Trophoblast cell (in vitro differentiated cells and primary cell): Measurements from ENCODE around the gene YARS1.

Experiments used
- DNase-seq, 2 donors: peaks; one replicate each; pipeline ENCODE4 v3.0.0-alpha.2; 2016
- H2AFZ ChIP-seq: 2 replicates; pipeline ENCODE4 v1.6.1; 2013; ENCODE audit warnings: low read length, moderate library complexity, mild to moderate bottlenecking; ENCODE audit not compliant: insufficient read depth, poor library complexity
- H2AK5ac ChIP-seq: 2 replicates; pipeline ENCODE4 v1.6.1; 2013; ENCODE audit warnings: mild to moderate bottlenecking, low read length
- H2BK120ac ChIP-seq: 2 replicates; pipeline ENCODE4 v1.6.1; 2013; ENCODE audit warnings: low read length, mild to moderate bottlenecking, moderate library complexity; ENCODE audit not compliant: insufficient read depth, poor library complexity
- H2BK12ac ChIP-seq: 2 replicates; pipeline ENCODE4 v1.6.1; 2013; ENCODE audit warnings: mild to moderate bottlenecking, low read length, moderate library complexity
- H2BK5ac ChIP-seq: 2 replicates; pipeline ENCODE4 v1.6.1; 2013; ENCODE audit warnings: low read length, low read depth, moderate library complexity, mild to moderate bottlenecking; ENCODE audit not compliant: poor library complexity
- H3K14ac ChIP-seq: 2 replicates; pipeline ENCODE4 v1.6.1; 2013; ENCODE audit warnings: mild to moderate bottlenecking, low read length
- H3K18ac ChIP-seq: 2 replicates; pipeline ENCODE4 v1.6.1; 2013; ENCODE audit warnings: mild to moderate bottlenecking, low read length
- H3K23ac ChIP-seq: 2 replicates; pipeline ENCODE4 v1.6.1; 2013; ENCODE audit warnings: low read length
- H3K27ac ChIP-seq: 2 replicates; pipeline ENCODE4 v1.5.1; 2013; ENCODE audit warnings: low read depth, mild to moderate bottlenecking, inconsistent platforms, low read length, moderate library complexity
- H3K27me3 ChIP-seq: 2 replicates; pipeline ENCODE4 v1.6.1; 2013; ENCODE audit warnings: inconsistent platforms, mild to moderate bottlenecking, low read length, moderate library complexity; ENCODE audit not compliant: insufficient read depth
- H3K36me3 ChIP-seq, 2 experiments: 1 replicate in 1 of 2; 2 replicates in 1 of 2; pipeline ENCODE4 v1.6.1; 2013; ENCODE audit warnings: low read length in 2 of 2, mild to moderate bottlenecking in 2 of 2, moderate library complexity in 1 of 2; ENCODE audit not compliant: insufficient read depth in 2 of 2, control insufficient read depth in 1 of 2
- H3K4ac ChIP-seq: 2 replicates; pipeline ENCODE4 v1.6.1; 2013; ENCODE audit warnings: low read depth, mild to moderate bottlenecking, low read length, moderate library complexity
- H3K4me1 ChIP-seq, 2 experiments: 1 replicate in 1 of 2; 2 replicates in 1 of 2; pipeline ENCODE4 v1.6.1; 2013; ENCODE audit warnings: low read length in 2 of 2, mild to moderate bottlenecking in 2 of 2, moderate library complexity in 1 of 2; ENCODE audit not compliant: insufficient read depth in 2 of 2, control insufficient read depth in 1 of 2
- H3K4me2 ChIP-seq: 2 replicates; pipeline ENCODE4 v1.6.1; 2013; ENCODE audit warnings: inconsistent platforms, mild to moderate bottlenecking, low read length, moderate library complexity
- H3K4me3 ChIP-seq: 2 replicates; pipeline ENCODE4 v1.5.1; 2013; ENCODE audit warnings: mild to moderate bottlenecking, low read depth, low read length, inconsistent platforms
- H3K79me1 ChIP-seq: one replicate; pipeline ENCODE4 v1.6.1; 2013; ENCODE audit warnings: low read length
- H3K79me2 ChIP-seq: 2 replicates; pipeline ENCODE4 v1.6.1; 2013; ENCODE audit warnings: low read length, mild to moderate bottlenecking; ENCODE audit not compliant: control insufficient read depth, insufficient read depth, poor library complexity
- H3K9ac ChIP-seq: 2 replicates; pipeline ENCODE4 v1.6.1; 2013; ENCODE audit warnings: mild to moderate bottlenecking, low read length
- H3K9me3 ChIP-seq: 2 replicates; pipeline ENCODE4 v1.6.1; 2013; ENCODE audit warnings: low read depth, mild to moderate bottlenecking, control low read depth, inconsistent platforms, low read length; ENCODE audit not compliant: insufficient read depth
- H4K12ac ChIP-seq: 2 replicates; pipeline ENCODE4 v1.6.1; 2013; ENCODE audit warnings: low read depth, mild to moderate bottlenecking, low read length, moderate library complexity
- H4K8ac ChIP-seq: 2 replicates; pipeline ENCODE4 v1.6.1; 2013; ENCODE audit warnings: low read depth, mild to moderate bottlenecking, low read length, moderate library complexity
- H4K91ac ChIP-seq: one replicate; pipeline ENCODE4 v1.6.1; 2013; ENCODE audit warnings: low read depth, mild to moderate bottlenecking, low read length, moderate library complexity
- WGBS: extraction: QIAGEN DNeasy Blood & Tissue Kit; methylation state at CpG from one replicate; pipeline ENCODE4 v1.1.7; 2013; ENCODE audit warnings: missing lambda C conversion rate; ENCODE audit not compliant: insufficient read length, insufficient coverage; ENCODE audit errors: extremely low coverage; 5-methylcytosine and 5-hydroxymethylcytosine counted together

The YARS1 gene

GRCh38 chr1:32758177-32758794 lies 58.9 kb downstream of the YARS1 start:
- no peak overlapping the region for H2BK120ac ChIP-seq
- peaks cover 0 to 2% of the 10 kb centered on the region in 2 experiments for H3K36me3 ChIP-seq
- H3K14ac ChIP-seq, result no peak overlapping the region
- H3K27ac ChIP-seq, result peak overlapping the region; percentile 99
- H3K18ac ChIP-seq, result peak overlapping the region; percentile 32
- H4K12ac ChIP-seq, result no peak overlapping the region
- WGBS, result no CpG with 5 or more reads among the region's 7 CpGs
- H4K91ac ChIP-seq, result no peak overlapping the region
- no peak overlapping the region for H3K4ac ChIP-seq
- H2AK5ac ChIP-seq, result peak overlapping the region; percentile 0
- peaks cover 3% of the 10 kb centered on the region for H3K9me3 ChIP-seq
- no peak overlapping the region for H2BK12ac ChIP-seq
- no peak overlapping the region for H3K23ac ChIP-seq
- H3K4me2 ChIP-seq, result no peak overlapping the region
- peaks cover 33% of the 10 kb centered on the region for H3K79me1 ChIP-seq
- H3K9ac ChIP-seq, result no peak overlapping the region
- H3K4me3 ChIP-seq, result no peak overlapping the region
- H4K8ac ChIP-seq, result no peak overlapping the region
- peaks cover 50 to 62% of the 10 kb centered on the region in 2 experiments for H3K4me1 ChIP-seq
- no peak for DNase-seq
- peak overlapping the region; percentile 41 for H2BK5ac ChIP-seq
- no peak overlapping the region for H2AFZ ChIP-seq
- no peaks in the 10 kb centered on the region for H3K27me3 ChIP-seq
- peaks cover 18% of the 10 kb centered on the region for H3K79me2 ChIP-seq

- no peak overlapping the region for H3K27ac ChIP-seq
- no peak overlapping the region for H4K8ac ChIP-seq
- peaks cover 18% of the 10 kb centered on the region for H3K79me2 ChIP-seq
- H2AFZ ChIP-seq, result no peak overlapping the region
- H2AK5ac ChIP-seq, result no peak overlapping the region
- H3K79me1 ChIP-seq, result peaks cover 33% of the 10 kb centered on the region
- no peak overlapping the region for H3K9ac ChIP-seq
- peaks cover 50 to 62% of the 10 kb centered on the region in 2 experiments for H3K4me1 ChIP-seq
- DNase-seq, result no peak
- no peaks in the 10 kb centered on the region for H3K27me3 ChIP-seq
- no peak overlapping the region for H3K14ac ChIP-seq
- no peak overlapping the region for H2BK5ac ChIP-seq
- H3K9me3 ChIP-seq, result peaks cover 3% of the 10 kb centered on the region
- H2BK12ac ChIP-seq, result peak overlapping the region; percentile 13
- no peak overlapping the region for H3K23ac ChIP-seq
- H4K91ac ChIP-seq, result peak overlapping the region; percentile 12
- H3K18ac ChIP-seq, result peak overlapping the region; percentile 27
- peak overlapping the region; percentile 31 for H3K4ac ChIP-seq
- no peak overlapping the region for H4K12ac ChIP-seq
- WGBS, result no CpG with 5 or more reads among the region's 4 CpGs
- no peak overlapping the region for H2BK120ac ChIP-seq
- H3K4me2 ChIP-seq, result no peak overlapping the region
- H3K4me3 ChIP-seq, result no peak overlapping the region
- peaks cover 0 to 2% of the 10 kb centered on the region in 2 experiments for H3K36me3 ChIP-seq
Measured at GRCh38 chr1:32757213-32757895, 59.8 kb downstream of the YARS1 start.

GRCh38 chr1:32755810-32756159 lies 61.4 kb downstream of the YARS1 start:
- Histone ChIP-seq H2AFZ (no peak overlapping the region), H3K4me3 (no peak overlapping the region), H3K79me2 (peaks cover 17% of the 10 kb centered on the region), H4K91ac (no peak overlapping the region), H3K4ac (peak overlapping the region; percentile 59), H4K12ac (no peak overlapping the region), H2BK120ac (no peak overlapping the region), H3K79me1 (peaks cover 30% of the 10 kb centered on the region), H2BK5ac (no peak overlapping the region), H3K27ac (peak overlapping the region; percentile 18), H3K23ac (no peak overlapping the region), H3K9ac (no peak overlapping the region), H3K36me3 (peaks cover 0 to 2% of the 10 kb centered on the region in 2 experiments), H2BK12ac (no peak overlapping the region), H3K18ac (no peak overlapping the region), H3K14ac (no peak overlapping the region), H3K4me2 (peak overlapping the region; percentile 76), H2AK5ac (no peak overlapping the region), H3K9me3 (peaks cover 3% of the 10 kb centered on the region), H3K27me3 (no peaks in the 10 kb centered on the region), H4K8ac (no peak overlapping the region), H3K4me1 (peaks cover 40 to 51% of the 10 kb centered on the region in 2 experiments)
- no peak for DNase-seq
- WGBS, result no CpG with 5 or more reads among the region's 3 CpGs

- Histone ChIP-seq H4K12ac (peak overlapping the region; percentile 2), H3K18ac (peak overlapping the region; percentile 31), H2AFZ (peak overlapping the region; percentile 11), H2AK5ac (peak overlapping the region; percentile 31), H3K23ac (no peak overlapping the region), H2BK120ac (peak overlapping the region; percentile 40), H2BK5ac (peak overlapping the region; percentile 37), H3K4me3 (peak overlapping the region; percentile 91), H3K14ac (peak overlapping the region; percentile 36), H3K4me1 (peaks cover 35 to 46% of the 10 kb centered on the region in 2 experiments), H3K4me2 (peak overlapping the region; percentile 76), H3K27ac (peak overlapping the region; percentile 18), H3K79me1 (peaks cover 25% of the 10 kb centered on the region), H3K9ac (peak overlapping the region; percentile 57), H4K8ac (peak overlapping the region; percentile 30), H3K9me3 (peaks cover 3% of the 10 kb centered on the region), H4K91ac (peak overlapping the region; percentile 83), H3K4ac (peak overlapping the region; percentile 81), H3K27me3 (no peaks in the 10 kb centered on the region), H3K36me3 (peaks cover 0 to 2% of the 10 kb centered on the region in 2 experiments), H2BK12ac (peak overlapping the region; percentile 55), H3K79me2 (peaks cover 15% of the 10 kb centered on the region)
- no peak for DNase-seq
- WGBS, result no CpG with 5 or more reads among the region's 10 CpGs
Measured at GRCh38 chr1:32755098-32755809, 61.9 kb downstream of the YARS1 start.
